ENCODE data around the gene SHLD3. TPM values are rescaled to one million over a fixed set of nuclear protein-coding genes. Genes with fewer than 3 reads are reported as not detected.
A peak's percentile ranks its signal among the peaks of the same experiment; 100 is the strongest.

SHLD3 gene
- total and polyA plus RNA-seq, 9 of the 15 experiments (the other 6 are each of a cell fraction or from before 2014, with no cell fraction given), result 3.0 to 14.5 (median 8.6) TPM

GRCh38 chr5:65624025-65624570 is 729 bp upstream of the SHLD3 start, which contains the start of gene TRIM23 (continued):
- TF ChIP-seq ZBTB40 (IDR thresholded peaks at IDR 0.05) (no peak), ZBTB40 (CRISPR knock-in tag; IDR thresholded peaks at IDR 0.05) (no peak), ZNF76 (CRISPR knock-in tag; IDR thresholded peaks at IDR 0.05; ENCODE audit: borderline replicate concordance) (peak; percentile 14; the same call in 1 of the 2 replicates), EP300 (IDR thresholded peaks at IDR 0.05; ENCODE audit: low read length) (no peak), MAFG (tag; conservative IDR thresholded peaks at IDR 0.05) (no peak), XRCC4 (IDR thresholded peaks at IDR 0.05; ENCODE audit: extremely low read depth, insufficient read depth, insufficient read length) (no peak), TAF1 (IDR thresholded peaks at IDR 0.05; ENCODE audit: control insufficient read depth, extremely low read depth, insufficient read depth, low read length, severe bottlenecking) (peak; percentile 62), CCNT2 (IDR thresholded peaks at IDR 0.05; ENCODE audit: borderline replicate concordance, extremely low read depth, insufficient read length, low read depth, low read length) (no peak), ZBTB8A (IDR thresholded peaks at IDR 0.05; ENCODE audit: partially characterized antibody) (no peak), LEF1 (IDR thresholded peaks at IDR 0.05) (no peak), NR0B1 (IDR thresholded peaks at IDR 0.05; ENCODE audit: partially characterized antibody) (no peak), CBX2 (IDR thresholded peaks at IDR 0.05; ENCODE audit: insufficient read depth, low read length, poor library complexity, severe bottlenecking) (no peak)
- TF ChIP-seq, protein P1, sequence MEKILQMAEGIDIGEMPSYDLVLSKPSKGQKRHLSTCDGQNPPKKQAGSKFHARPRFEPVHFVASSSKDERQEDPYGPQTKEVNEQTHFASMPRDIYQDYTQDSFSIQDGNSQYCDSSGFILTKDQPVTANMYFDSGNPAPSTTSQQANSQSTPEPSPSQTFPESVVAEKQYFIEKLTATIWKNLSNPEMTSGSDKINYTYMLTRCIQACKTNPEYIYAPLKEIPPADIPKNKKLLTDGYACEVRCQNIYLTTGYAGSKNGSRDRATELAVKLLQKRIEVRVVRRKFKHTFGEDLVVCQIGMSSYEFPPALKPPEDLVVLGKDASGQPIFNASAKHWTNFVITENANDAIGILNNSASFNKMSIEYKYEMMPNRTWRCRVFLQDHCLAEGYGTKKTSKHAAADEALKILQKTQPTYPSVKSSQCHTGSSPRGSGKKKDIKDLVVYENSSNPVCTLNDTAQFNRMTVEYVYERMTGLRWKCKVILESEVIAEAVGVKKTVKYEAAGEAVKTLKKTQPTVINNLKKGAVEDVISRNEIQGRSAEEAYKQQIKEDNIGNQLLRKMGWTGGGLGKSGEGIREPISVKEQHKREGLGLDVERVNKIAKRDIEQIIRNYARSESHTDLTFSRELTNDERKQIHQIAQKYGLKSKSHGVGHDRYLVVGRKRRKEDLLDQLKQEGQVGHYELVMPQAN (IDR thresholded peaks at IDR 0.05; ENCODE audit: borderline replicate concordance), result no peak
- TF ChIP-seq, protein P2, sequence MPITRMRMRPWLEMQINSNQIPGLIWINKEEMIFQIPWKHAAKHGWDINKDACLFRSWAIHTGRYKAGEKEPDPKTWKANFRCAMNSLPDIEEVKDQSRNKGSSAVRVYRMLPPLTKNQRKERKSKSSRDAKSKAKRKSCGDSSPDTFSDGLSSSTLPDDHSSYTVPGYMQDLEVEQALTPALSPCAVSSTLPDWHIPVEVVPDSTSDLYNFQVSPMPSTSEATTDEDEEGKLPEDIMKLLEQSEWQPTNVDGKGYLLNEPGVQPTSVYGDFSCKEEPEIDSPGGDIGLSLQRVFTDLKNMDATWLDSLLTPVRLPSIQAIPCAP (CRISPR knock-in tag; IDR thresholded peaks at IDR 0.05; ENCODE audit: borderline replicate concordance), result no peak

Data from K562 (cell line).